Body of pancreas (tissue), 4 donors: ENCODE measurements around the gene UMAD1.

Experiments
- POLR2A ChIP-seq, 3 donors: fragments of 450-650 bp; IDR thresholded peaks; one replicate each; pipeline ENCODE4 v1.6.1; 2016; ENCODE audit warnings: antibody characterized with exemption in 3 of 3, mild to moderate bottlenecking in 2 of 3
- TF ChIP-seq, protein P1 (sequence below), 7 experiments: fragments of 450-650 bp in 4 of 7; fragments of 200-600 bp in 3 of 7; sonication (generic) in 3 of 7; IDR thresholded peaks; one replicate each; pipeline ENCODE4 v1.5.1; 2016 to 2019; ENCODE audit warnings: antibody characterized with exemption in 7 of 7

DNA sequence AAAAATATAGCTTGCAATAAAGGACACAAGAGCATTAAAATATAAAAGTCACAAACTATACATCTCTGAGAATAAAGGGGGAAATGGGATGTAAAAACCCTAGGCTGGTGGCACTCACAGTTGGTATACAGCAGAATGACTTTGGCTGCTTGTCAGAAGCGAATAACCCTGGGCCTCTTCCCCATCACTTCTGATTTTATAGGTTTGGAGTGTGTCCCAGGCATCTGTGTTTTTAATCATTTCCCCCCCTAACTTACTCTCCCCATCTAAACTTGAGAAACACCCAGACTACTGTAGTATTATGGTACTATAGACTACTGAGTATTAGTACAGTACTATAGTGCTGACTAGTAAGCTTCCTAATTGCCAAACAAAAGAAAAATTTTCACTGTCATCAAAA lies 79.6 kb downstream of the UMAD1 start:
- TF ChIP-seq, protein P1, sequence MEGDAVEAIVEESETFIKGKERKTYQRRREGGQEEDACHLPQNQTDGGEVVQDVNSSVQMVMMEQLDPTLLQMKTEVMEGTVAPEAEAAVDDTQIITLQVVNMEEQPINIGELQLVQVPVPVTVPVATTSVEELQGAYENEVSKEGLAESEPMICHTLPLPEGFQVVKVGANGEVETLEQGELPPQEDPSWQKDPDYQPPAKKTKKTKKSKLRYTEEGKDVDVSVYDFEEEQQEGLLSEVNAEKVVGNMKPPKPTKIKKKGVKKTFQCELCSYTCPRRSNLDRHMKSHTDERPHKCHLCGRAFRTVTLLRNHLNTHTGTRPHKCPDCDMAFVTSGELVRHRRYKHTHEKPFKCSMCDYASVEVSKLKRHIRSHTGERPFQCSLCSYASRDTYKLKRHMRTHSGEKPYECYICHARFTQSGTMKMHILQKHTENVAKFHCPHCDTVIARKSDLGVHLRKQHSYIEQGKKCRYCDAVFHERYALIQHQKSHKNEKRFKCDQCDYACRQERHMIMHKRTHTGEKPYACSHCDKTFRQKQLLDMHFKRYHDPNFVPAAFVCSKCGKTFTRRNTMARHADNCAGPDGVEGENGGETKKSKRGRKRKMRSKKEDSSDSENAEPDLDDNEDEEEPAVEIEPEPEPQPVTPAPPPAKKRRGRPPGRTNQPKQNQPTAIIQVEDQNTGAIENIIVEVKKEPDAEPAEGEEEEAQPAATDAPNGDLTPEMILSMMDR (IDR thresholded peaks at IDR 0.05): no peak
- TF ChIP-seq POLR2A (IDR thresholded peaks at IDR 0.05): no peak
